Measurements from ENCODE around the gene SGK1.

SGK1 gene

GRCh38 chr6:134293659-134294161, 24.2 kb downstream of the SGK1 start:
- Histone ChIP-seq H3K9me3 (ENCODE audit: insufficient read depth, low read length) (no peaks in the 10 kb centered on the region), H3K27me3 (ENCODE audit: low read depth, low read length) (no peaks in the 10 kb centered on the region), H3K4me2 (ENCODE audit: low read length) (no peak overlapping the region), H3K36me3 (replicated peaks; ENCODE audit: low read depth, low read length) (no peaks in the 10 kb centered on the region), H2AFZ (ENCODE audit: low read depth, low read length) (no peak overlapping the region), H3K9ac (ENCODE audit: low read length) (no peak overlapping the region; the same call in 1 of the 2 replicates), H4K20me1 (ENCODE audit: insufficient read depth, low read length) (no peaks in the 10 kb centered on the region), H3K79me2 (ENCODE audit: low read length) (no peaks in the 10 kb centered on the region), H3K27ac (ENCODE audit: low read length) (no peak overlapping the region), H3K4me1 (ENCODE audit: low read length) (peaks cover 11% of the 10 kb centered on the region), H3K4me3 (ENCODE audit: low read length) (no peak overlapping the region)
- TF ChIP-seq CTCF (IDR thresholded peaks at IDR 0.05; ENCODE audit: low read depth, low read length) (no peak), EZH2phosphoT487 (IDR thresholded peaks at IDR 0.05; ENCODE audit: low read depth) (no peak)

GRCh38 chr6:134291156-134291555, 26.8 kb downstream of the SGK1 start:
- no peaks in the 10 kb centered on the region for H4K20me1 ChIP-seq (ENCODE audit: insufficient read depth, low read length)
- H3K4me3 ChIP-seq (ENCODE audit: low read length), result no peak overlapping the region
- H3K4me2 ChIP-seq (ENCODE audit: low read length), result no peak overlapping the region
- no peaks in the 10 kb centered on the region for H3K27me3 ChIP-seq (ENCODE audit: low read depth, low read length)
- no peak overlapping the region for H2AFZ ChIP-seq (ENCODE audit: low read depth, low read length)
- peaks cover 24% of the 10 kb centered on the region for H3K4me1 ChIP-seq (ENCODE audit: low read length)
- no peaks in the 10 kb centered on the region for H3K36me3 ChIP-seq (replicated peaks; ENCODE audit: low read depth, low read length)
- TF ChIP-seq CTCF (IDR thresholded peaks at IDR 0.05; ENCODE audit: low read depth, low read length) (no peak), EZH2phosphoT487 (IDR thresholded peaks at IDR 0.05; ENCODE audit: low read depth) (no peak)
- no peaks in the 10 kb centered on the region for H3K9me3 ChIP-seq (ENCODE audit: insufficient read depth, low read length)
- H3K27ac ChIP-seq (ENCODE audit: low read length), result no peak overlapping the region
- no peaks in the 10 kb centered on the region for H3K79me2 ChIP-seq (ENCODE audit: low read length)
- H3K9ac ChIP-seq (ENCODE audit: low read length), result no peak overlapping the region

GRCh38 chr6:134289204-134289575, 28.7 kb downstream of the SGK1 start:
- Histone ChIP-seq H3K9me3 (ENCODE audit: insufficient read depth, low read length) (no peaks in the 10 kb centered on the region), H3K27ac (ENCODE audit: low read length) (peak overlapping the region; percentile 89), H3K27me3 (ENCODE audit: low read depth, low read length) (no peaks in the 10 kb centered on the region), H2AFZ (ENCODE audit: low read depth, low read length) (peak overlapping the region; percentile 32), H3K9ac (ENCODE audit: low read length) (peak overlapping the region; percentile 62), H3K4me2 (ENCODE audit: low read length) (peak overlapping the region; percentile 68), H3K4me3 (ENCODE audit: low read length) (peak overlapping the region; percentile 42), H4K20me1 (ENCODE audit: insufficient read depth, low read length) (no peaks in the 10 kb centered on the region), H3K4me1 (ENCODE audit: low read length) (peaks cover 18% of the 10 kb centered on the region), H3K36me3 (replicated peaks; ENCODE audit: low read depth, low read length) (no peaks in the 10 kb centered on the region), H3K79me2 (ENCODE audit: low read length) (no peaks in the 10 kb centered on the region)
- TF ChIP-seq CTCF (IDR thresholded peaks at IDR 0.05; ENCODE audit: low read depth, low read length), result no peak
- TF ChIP-seq EZH2phosphoT487 (IDR thresholded peaks at IDR 0.05; ENCODE audit: low read depth), result no peak

- H4K20me1 ChIP-seq (ENCODE audit: insufficient read depth, low read length), result no peaks in the 10 kb centered on the region
- H3K79me2 ChIP-seq (ENCODE audit: low read length), result no peaks in the 10 kb centered on the region
- TF ChIP-seq EZH2phosphoT487 (IDR thresholded peaks at IDR 0.05; ENCODE audit: low read depth) (no peak), CTCF (IDR thresholded peaks at IDR 0.05; ENCODE audit: low read depth, low read length) (no peak)
- H3K36me3 ChIP-seq (replicated peaks; ENCODE audit: low read depth, low read length), result no peaks in the 10 kb centered on the region
- peak overlapping the region; percentile 62 for H3K9ac ChIP-seq (ENCODE audit: low read length)
- H3K27me3 ChIP-seq (ENCODE audit: low read depth, low read length), result no peaks in the 10 kb centered on the region
- H3K4me3 ChIP-seq (ENCODE audit: low read length), result peak overlapping the region; percentile 42
- peak overlapping the region; percentile 89 for H3K27ac ChIP-seq (ENCODE audit: low read length)
- peak overlapping the region; percentile 68 for H3K4me2 ChIP-seq (ENCODE audit: low read length)
- peaks cover 18% of the 10 kb centered on the region for H3K4me1 ChIP-seq (ENCODE audit: low read length)
- H2AFZ ChIP-seq (ENCODE audit: low read depth, low read length), result peak overlapping the region; percentile 69
- H3K9me3 ChIP-seq (ENCODE audit: insufficient read depth, low read length), result no peaks in the 10 kb centered on the region
Measured at GRCh38 chr6:134288538-134289203, 29.2 kb downstream of the SGK1 start.
